ENCODE measurements around the gene GPR157.
"Not testable (repeated sequence)": the region's sequence is repeated elsewhere in the genome, so short reads cannot be mapped to it uniquely, and the experiment has no call there.

GPR157 gene, protein sequence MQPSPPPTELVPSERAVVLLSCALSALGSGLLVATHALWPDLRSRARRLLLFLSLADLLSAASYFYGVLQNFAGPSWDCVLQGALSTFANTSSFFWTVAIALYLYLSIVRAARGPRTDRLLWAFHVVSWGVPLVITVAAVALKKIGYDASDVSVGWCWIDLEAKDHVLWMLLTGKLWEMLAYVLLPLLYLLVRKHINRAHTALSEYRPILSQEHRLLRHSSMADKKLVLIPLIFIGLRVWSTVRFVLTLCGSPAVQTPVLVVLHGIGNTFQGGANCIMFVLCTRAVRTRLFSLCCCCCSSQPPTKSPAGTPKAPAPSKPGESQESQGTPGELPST
- total RNA-seq: 5.5 to 11.0 (median 9.4) reads per million in 4 donors

DNA sequence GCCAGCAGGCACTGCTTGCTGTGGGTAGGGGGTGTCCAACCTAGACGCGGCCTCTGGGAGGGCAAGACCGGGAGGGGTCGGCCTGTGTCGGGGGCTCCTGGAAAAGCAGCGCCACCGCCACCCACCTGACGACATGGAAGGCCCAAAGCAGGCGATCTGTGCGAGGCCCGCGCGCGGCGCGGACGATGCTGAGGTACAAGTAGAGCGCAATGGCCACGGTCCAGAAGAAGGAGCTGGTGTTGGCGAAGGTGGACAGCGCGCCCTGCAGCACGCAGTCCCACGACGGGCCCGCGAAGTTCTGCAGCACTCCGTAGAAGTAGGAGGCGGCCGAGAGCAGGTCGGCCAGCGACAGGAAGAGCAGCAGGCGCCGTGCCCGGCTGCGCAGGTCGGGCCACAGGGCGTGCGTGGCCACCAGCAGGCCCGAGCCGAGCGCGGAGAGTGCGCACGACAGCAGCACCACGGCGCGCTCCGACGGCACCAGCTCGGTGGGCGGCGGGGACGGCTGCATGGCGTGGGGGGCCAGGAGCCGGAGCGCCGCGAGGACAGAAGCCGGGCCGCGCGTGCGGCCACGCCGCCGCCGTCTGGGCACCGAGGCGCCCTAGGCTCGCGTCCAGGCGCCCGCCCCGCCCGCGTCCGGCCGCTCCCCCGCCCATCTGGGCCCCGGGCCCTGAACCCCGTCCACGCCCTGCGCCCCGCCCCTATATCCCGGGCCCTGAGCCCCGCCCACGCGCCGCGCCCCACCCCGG lies at the start of gene GPR157:
GPR157 (minus strand) TSS at position 583 of the 746 bp plus-strand sequence; CDS start at position 508, 75 bp downstream.
- DNase-seq: peak; percentile 78 to 81 (median 80)

DNA sequence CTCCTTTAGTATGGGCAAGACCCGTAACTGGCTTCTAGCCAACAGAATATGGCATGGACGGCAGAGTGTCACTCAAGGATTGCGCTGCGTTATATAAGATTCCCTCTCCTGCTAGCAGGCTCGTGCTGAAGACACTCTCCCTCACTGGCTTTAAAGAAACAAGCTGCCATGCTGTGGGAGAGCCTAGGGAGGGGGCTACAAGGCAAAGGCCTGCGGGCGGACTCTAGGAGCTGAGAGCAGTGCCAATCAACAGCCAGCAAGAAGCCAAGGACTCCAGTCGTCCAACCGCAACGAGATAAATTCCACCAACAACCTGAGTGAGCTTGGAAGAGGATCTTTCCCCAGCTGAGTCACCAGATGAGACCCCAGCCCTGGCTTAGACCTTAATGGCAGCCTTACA lies 45.9 kb upstream of the GPR157 start:
- no peak for DNase-seq

DNA sequence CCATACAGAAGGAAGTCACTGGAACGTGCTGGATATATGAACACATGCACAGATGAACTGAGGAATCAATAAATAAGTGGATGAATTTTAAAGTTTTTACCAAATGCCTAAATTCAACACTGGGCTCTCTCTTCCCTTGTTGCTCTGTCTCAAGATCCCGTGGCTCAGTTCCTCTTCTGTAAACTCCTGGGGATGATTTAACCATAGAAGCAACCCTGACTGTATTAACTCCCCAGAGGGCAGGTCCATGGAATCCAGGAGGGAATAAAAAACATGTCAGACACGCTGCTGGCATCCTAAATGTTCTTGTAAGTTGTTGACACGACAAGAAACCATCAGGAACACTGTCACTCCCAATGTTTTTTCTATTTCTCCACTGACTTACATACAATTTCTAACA lies 45.3 kb upstream of the GPR157 start:
- DNase-seq: no peak

DNA sequence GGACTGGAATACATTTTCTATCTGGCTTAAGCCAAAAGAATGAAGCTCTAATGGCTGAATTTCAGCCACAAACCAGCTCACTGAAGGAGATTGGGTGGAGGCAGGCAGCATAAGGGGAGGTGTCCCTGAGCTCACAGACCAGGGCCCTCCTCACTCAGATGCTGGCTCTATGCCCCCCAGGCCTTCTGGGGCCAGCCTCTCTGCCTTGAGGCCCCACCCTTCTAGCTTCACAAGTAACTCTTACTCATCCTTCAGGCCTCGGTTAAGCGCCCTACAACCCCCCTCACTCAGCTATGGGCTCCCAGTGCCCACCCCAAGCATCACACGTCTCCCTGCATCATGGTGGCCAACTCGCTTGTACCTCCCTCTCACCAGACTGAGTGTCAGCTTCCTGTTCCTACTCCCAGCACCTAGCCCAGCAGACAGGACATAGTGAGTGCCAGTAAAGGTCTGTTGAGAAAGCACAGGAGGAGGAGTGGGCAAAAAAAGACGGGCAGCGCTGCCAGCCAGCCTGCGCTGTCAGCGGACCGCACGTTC lies 40.8 kb upstream of the GPR157 start:
- DNase-seq: no peak

DNA sequence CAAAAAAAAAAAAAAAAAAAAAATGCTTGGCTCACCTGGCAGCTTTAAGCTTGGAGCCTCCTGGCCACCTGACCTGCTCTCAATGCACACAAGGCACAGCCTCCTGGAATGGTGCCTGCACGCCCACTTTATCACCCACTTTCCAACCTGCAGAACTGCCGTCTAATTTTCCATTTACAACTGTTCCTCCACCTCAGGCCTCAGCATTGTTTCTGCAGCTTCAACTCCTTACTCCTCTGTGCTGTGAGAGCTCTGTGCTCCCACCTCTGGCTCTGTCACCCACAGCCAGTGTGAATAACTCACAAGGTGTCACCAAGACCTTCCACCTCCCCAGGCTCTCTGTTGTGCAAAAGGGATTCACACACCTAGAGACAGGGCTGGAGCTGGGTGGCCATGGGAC lies 38.7 kb upstream of the GPR157 start:
- no peak for DNase-seq

DNA sequence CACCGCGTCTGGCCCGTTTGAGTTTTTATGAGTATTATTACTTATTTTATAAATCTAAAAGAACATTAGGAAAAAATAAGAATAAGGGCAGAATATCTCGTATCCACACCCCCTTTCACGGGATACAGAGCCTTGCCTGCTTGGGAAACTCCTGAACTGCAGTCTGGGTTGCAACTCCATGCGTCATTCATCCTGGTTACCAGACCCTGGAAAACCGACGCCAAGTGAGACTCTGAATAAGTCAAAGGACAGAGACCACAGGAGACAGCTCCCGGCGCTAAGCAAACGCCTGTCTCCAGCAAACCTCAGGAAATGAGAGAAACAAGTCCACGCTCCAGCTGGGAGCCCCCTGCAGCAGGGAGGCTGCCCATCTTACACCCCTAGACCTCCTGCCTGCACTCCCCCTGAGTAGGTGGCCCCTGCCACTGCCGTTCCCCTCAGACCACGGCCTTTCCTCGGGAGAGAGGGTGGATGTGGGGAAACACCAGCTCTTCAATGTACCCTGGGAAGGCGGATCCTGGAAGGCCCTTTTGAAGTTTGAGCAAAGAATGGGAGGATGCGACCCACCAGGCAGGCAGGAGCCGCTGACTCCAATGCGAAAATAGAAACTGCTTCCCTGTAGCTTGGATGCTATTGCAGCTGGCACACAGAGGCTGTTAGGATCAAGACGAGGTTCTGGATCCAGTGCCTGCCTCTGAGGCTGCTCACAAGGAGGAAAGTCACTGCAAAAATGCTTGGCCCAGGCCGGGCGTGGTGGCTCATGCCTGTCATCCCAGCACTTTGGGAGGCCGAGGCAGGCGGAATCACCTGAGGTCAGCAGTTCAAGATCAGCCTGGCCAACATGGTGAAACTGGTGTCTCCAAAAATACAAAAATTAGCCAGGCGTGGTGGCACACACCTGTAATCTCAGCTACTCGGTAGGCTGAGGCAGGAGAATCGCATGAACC lies 37.7 kb upstream of the GPR157 start:
- no peak for DNase-seq

DNA sequence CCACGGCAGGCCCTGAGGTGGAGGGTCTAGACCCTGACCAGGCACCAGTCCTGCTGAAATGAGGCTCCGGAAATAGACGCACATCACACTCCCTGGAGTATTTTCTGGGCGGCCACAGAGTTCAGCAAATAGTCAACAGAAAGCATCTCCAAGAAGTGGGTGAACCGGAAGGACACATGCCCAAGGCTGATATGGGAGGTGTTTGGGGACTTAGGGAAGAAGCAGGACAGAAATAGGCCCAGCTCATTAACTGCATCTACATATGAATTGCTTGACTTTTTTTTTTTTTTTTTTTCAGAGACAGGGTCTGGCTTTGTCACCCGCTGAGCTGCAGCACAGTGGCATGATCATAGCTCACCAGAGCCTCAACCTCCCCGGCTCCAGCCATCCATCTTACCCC lies 36.5 kb upstream of the GPR157 start:
- DNase-seq: no peak

DNA sequence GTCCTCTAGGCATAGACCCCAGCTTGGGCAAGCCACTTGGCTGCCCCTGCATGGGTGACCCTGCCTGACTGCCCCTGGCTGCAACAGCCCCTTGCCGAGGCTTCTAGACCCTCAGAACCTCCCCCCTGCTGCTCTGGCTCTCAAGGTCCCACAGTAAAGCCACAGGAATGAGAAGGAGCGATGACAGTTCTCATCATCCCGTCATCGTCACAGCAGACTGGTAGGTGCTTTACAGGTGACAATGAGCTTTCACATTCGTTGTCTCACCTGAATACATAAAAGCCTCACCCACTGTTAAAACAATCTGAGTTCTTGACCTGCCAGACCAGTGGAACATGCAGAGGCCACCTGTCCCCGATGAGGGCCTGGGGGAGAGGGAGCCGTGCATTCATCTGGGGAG lies 36.0 kb upstream of the GPR157 start:
- no peak for DNase-seq

DNA sequence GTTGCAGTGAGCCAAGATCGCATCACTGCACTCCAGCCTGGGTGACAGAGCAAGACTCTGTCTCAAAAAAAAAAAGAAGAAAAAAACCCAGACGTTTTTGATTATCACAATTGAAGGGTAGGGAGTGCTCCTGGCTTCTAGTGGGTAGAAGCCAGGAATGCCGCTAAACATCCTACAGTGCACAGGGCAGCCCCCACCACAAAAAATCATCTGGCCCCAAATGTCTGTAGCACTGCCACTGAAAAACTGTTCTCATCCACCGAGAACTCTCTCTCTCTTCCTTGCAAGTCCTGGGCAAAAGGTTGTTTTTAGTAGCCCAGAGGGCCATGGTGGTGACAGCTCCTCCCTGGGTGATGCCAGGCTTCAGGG lies 35.6 kb upstream of the GPR157 start:
- no peak for DNase-seq

DNA sequence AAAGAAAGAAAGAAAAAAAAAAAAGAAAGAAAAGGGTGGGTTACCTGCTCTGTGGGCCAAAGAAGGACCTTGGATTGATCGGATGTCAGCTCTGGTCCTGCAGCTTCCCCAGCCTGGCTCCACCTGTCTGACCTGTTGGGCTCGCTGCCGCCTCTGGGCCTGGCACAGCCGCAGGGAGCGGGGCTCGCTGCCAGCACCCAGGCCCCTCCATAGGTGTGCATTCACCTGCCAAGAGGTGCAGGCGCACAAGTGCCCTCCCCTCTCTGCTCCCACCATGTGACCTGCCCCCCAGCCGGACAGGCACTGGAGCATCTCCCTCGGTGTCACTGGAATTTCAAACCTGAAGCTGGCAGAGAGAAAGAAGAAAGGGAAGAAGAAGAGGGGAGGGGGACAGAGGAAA lies 33.1 kb upstream of the GPR157 start:
- no peak for DNase-seq

DNA sequence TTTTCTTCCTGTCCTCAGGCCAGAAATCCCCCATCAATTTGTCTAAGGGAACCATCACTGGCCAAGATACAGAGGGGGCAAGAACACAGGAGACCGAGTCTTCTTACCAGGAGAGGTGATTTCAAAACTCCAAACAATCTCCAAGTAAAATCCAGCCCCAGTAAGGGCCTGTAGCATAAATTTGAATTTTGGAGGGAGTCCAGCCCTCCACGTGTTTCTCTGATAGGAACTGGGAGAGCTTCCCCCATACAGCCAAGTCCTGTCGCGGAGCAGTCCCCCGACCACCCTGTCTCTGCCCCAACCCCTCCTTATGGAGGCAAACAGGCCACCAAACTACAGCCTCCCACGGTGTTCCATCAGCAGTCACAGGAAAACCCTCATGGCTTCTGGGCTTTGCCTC lies 32.4 kb upstream of the GPR157 start:
- no peak for DNase-seq

DNA sequence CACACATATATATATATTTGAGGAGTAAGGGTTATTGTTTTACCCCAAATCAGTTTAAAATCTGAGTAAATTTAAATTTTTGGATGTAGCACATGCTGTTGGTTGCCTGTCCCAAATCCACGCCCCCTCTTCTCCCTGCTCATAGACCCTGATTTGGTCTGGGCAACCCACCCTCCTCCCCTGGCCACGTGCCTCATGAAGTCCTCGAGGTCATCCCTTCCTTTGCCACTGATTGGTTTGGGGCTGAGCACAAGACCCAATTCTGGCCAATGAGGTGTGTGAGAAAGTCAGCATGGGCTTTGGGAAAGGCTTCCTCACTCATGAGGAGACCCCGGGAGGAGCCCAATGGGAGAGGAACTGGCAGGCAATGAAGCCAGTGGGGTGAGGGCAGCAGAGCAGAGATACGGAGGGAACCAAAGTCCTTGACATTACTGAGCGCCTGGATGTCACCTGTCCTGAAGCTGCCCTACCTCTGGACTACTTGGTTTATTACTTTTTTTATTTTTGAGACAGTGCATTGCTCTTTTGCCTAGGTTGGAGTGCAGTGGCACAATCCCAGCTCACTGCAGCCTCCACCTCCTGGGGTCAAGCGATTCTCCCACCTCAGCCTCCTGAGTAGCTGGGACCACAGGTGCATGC lies 31.3 kb upstream of the GPR157 start:
- no peak for DNase-seq

DNA sequence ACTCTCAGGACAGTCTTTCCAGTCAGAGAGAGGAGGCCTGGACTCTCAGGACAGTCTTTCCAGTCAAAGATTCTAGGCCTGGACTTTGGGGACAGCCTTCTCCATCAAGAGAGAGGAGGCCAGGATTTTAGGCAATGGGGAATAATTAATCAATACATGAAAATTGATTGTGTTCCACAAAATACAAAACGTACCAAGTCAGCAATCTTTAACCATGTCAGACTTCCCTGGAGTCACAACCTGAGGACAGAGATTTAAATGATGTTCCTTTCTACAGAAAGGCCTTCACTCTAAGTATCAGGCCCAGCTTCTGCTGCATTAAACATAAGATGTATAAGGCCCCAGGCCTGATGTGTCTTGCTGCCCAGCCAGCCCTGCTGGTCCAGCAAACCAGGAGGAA lies 27.0 kb upstream of the GPR157 start:
- no peak for DNase-seq

DNA sequence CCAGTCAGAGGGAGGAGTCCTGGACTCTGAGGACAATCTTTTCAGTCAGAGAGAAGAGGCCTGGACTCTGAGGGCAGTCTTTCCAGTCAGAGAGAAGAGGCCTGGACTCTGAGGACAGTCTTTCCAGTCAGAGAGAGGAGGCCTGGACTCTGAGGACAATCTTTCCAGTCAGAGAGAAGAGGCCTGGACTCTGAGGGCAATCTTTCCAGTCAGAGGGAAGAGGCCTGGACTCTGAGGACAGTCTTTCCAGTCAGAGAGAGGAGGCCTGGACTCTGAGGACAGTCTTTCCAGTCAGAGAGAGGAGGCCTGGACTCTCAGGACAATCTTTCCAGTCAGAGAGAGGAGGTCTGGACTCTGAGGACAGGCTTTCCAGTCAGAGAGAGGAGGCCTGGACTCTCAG lies 26.5 kb upstream of the GPR157 start:
- not testable (repeated sequence) for DNase-seq

DNA sequence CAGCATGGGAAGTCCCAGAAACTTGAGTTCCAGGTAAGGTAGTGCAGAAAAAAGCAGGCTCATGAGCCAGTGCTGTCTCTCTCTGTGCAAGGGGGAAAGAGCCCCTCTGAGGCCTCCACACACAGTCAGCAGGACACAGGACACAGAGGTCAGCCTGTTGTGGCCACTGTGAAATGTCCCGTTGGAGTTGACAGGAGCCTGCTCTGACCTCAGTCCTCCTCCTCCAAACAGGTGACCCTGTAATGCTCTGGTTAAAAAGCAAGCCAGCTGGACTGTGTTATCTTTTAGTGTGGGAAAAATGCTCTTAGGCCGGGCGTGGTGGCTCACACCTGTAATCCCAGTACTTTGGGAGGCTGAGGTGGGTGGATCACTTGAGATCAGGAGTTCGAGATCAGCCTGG lies 24.2 kb upstream of the GPR157 start:
- DNase-seq: no peak

DNA sequence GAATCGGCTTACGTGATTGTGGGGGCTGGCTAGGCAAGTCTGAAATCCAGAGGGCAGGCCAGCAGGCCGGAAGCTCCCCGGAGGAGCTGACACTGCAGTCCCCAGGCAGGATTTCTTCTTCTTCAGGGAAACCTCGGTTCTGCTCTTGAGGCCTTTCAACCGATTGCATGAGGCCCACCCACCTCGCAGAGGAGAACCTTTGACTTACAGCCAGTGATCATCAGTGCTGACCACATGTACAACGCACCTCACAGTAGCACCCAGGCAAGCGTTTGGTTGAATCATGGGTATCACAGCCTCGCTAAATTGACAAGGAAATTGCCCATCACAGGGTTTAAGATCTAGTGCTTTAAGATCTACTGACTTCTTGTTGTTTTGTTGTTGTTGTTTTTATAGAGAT lies 23.6 kb upstream of the GPR157 start:
- DNase-seq: no peak

DNA sequence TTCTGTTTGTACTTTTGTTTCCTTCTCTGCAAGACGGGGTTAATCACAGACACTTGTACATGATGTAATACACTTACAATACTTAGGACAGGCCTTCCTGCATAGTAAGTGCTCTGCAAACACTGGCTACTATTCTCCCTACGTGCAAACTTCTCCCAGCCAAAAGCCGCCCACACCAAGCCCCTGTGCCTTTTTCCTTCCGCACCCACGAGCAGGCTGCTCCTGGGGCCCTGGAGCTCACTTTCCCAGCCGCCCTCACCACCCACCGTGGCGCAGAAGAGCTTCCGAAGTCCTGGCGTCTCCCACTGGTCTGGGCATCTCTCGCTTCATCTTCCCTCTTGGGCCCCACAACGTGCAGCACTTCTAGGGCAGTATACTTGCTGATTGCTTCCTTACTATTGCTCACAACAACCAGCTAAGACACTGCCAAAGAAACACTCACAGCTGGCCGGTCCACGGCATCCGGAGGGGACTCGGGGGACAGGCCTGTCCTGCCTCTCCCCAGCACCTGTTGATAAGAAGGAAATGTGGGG lies 22.5 kb upstream of the GPR157 start:
- DNase-seq: no peak

DNA sequence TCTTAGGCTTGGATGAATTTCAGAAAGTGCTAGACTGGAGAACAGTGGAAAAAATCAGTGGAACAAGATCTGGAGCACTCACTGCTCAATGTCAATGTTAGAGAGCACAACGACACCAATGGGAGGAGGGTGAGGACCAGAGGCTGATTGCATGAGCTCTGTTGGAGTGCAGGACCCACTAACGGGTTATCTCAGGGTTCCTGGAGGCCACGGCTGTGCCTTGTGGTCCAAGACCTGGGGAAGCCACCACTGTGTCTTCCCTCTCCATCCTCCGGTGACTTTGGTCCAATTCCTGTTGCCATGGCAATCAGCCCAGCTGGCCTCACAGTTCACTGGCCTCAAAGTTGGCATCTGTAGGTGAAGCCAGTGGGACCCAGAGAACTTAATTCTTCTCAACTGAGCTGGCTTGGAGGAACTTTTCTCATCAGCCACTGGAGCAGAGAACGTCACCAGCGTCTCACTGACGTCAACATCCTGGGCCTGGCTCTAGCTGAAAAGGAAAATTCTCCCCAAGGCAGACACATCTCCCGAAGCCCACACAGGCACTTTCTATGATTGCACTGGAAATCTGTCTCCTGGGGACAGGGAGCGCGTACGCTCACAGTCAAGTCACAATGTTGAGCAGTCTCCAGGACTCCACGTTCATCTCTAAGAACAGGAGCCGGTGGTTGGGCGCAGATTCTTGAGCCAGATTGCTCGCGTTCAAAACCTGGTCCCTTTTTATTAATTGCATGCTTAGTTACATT lies 21.9 kb upstream of the GPR157 start:
- no peak for DNase-seq

DNA sequence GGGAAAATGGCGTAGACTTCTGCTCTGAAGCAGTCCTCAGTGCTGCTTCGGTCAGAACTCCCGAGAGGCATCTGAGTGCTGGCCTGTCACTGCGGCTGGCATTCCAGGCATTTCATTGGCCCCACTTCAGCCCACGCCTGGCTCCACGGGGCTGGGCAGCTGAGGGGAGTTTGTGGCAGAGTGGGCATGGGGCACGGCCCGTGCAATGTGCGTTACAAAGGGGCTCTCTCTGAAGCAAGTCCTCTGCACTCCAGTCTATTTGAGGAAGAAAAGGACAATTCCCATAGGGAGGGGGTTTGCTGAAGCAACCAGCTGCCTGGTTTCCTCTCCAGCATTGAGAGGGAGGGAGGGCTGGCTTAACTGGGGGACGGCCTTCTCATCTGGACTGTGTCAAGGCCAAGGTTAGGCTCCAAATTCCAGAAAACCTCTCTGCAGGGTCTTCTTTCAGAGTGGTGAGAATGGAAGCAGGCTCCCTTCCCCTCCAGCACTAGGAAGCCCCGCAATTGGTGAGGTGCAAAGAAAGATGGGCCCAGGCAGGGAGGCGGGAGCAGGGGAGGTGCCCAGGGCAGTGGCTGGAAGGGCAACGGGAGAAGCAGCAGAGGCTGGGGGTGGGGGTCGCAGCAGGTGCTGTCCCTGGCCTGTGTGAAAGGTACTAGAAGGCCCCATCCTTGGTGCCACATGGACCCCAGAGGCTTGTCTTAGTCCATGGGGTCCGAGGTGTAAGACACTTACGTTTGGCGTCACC lies 21.1 kb upstream of the GPR157 start:
- no peak for DNase-seq

DNA sequence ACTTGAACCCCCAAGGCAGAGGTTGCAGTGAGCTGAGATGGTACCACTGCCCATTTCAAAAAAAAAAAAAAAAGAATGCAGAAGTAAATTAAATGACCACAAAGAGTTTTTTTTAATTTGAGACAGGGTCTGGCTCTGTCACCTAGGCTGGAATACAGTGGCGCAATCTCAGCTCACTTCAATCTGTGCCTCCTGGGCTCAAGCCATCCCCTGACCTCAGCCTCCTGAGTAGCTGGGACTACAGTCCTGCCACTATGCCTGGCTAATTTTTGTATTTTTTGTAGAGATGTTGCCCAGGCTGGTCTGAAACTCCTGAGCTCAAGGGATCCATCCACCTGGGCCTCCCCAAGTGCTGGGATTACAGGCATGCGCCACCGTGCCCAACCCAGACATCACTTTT lies 20.2 kb upstream of the GPR157 start:
- DNase-seq: no peak

DNA sequence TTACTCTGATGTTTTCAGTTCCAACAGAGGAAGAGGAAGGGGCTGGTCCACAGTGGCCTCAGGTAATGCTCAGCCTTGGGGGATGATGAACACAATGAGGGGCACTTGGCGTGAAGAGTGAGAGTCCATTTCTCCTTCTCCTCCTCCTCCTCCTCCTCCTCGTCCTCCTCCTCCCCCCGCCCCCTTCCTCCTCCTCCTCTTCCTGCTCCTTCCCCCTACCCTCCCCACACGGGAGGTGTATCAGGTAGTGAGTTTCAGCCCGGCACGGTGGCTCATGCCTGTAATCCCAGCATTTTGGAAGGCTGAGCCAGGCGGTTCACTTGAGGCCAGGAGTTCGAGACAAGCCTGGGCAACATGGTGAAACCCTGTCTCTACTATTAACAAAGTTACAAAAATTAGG lies 17.3 kb upstream of the GPR157 start:
- no peak for DNase-seq

Measured in T-helper 1 cell (primary cell).